Stimulated activated CD8-positive, alpha-beta memory T cell treated with anti-CD3 and anti-CD28 coated beads, Interleukin-15, amount 100 ng/mL, for 48 hours (primary cell): ENCODE data around the gene FAM241B.

Experiments
- DNase-seq, 2 donors: peaks; one replicate each; pipeline ENCODE4 v3.0.0-alpha.2; 2020; ENCODE audit warnings: low read depth in 2 of 2

The FAM241B gene

GRCh38 chr10:69634759-69635425 lies 4.8 kb downstream of the FAM241B start:
- no peak for DNase-seq

GRCh38 chr10:69635428-69636272 lies 5.6 kb downstream of the FAM241B start:
- DNase-seq = no peak

GRCh38 chr10:69636273-69636575 lies 6.2 kb downstream of the FAM241B start:
- DNase-seq = no peak

- DNase-seq = no peak
These were observed 6.9 kb downstream of the FAM241B start for GRCh38 chr10:69636626-69637605.

- no peak for DNase-seq
These were observed 8.6 kb downstream of the FAM241B start for GRCh38 chr10:69638642-69639041.

- DNase-seq = no peak
These were observed 9.5 kb downstream of the FAM241B start for GRCh38 chr10:69639291-69640195.

- no peak for DNase-seq
These were observed 10.3 kb downstream of the FAM241B start for GRCh38 chr10:69640196-69640980.

- no peak for DNase-seq
These were observed 11.4 kb downstream of the FAM241B start for GRCh38 chr10:69641261-69641980.

GRCh38 chr10:69642747-69643146 lies 12.7 kb downstream of the FAM241B start:
- no peak for DNase-seq

- no peak for DNase-seq
These were observed 14.0 kb downstream of the FAM241B start for GRCh38 chr10:69643779-69644657.

GRCh38 chr10:69644658-69645295 lies 14.7 kb downstream of the FAM241B start:
- DNase-seq = no peak

GRCh38 chr10:69645296-69646184 lies 15.5 kb downstream of the FAM241B start:
- no peak for DNase-seq

- DNase-seq = no peak
These were observed 16.4 kb downstream of the FAM241B start for GRCh38 chr10:69646185-69647060.

- no peak for DNase-seq
These were observed 17.1 kb downstream of the FAM241B start for GRCh38 chr10:69647126-69647525.

- no peak for DNase-seq
These were observed 17.8 kb downstream of the FAM241B start for GRCh38 chr10:69647819-69648218.

- no peak for DNase-seq
These were observed 18.4 kb downstream of the FAM241B start for GRCh38 chr10:69648461-69648860.
